SJSA1 (cell line): ENCODE measurements around the gene PRICKLE4. TPM values are rescaled to one million over a fixed set of nuclear protein-coding genes. Genes with fewer than 3 reads are reported as not detected.

Source experiments
- DNase-seq, 2 experiments: peaks; one replicate each; pipeline ENCODE4 v3.0.0-alpha.2; 2015 to 2020; ENCODE audit warnings: low spot score in 2 of 2, low read depth in 1 of 2
- H3K27ac ChIP-seq: fragments of 250-450 bp; sonication (Bioruptor Pico); 2 replicates; pipeline ENCODE4 v1.5.1; 2020; ENCODE audit warnings: mild to moderate bottlenecking, moderate library complexity
- H3K27me3 ChIP-seq: fragments of 250-450 bp; sonication (Bioruptor Pico); replicated peaks from 2 replicates; pipeline ENCODE4 v1.5.1; 2020; ENCODE audit warnings: mild to moderate bottlenecking, moderate library complexity
- H3K36me3 ChIP-seq: fragments of 250-450 bp; sonication (Bioruptor Pico); 2 replicates; pipeline ENCODE4 v1.5.1; 2020; ENCODE audit warnings: mild to moderate bottlenecking
- H3K4me1 ChIP-seq: fragments of 250-450 bp; sonication (Bioruptor Pico); replicated peaks from 2 replicates; pipeline ENCODE4 v1.6.1; 2021; ENCODE audit warnings: mild to moderate bottlenecking
- H3K4me3 ChIP-seq: fragments of 250-450 bp; sonication (Bioruptor Pico); 2 replicates; pipeline ENCODE4 v1.5.1; 2020; ENCODE audit warnings: mild to moderate bottlenecking
- H3K9me3 ChIP-seq: fragments of 250-450 bp; sonication (Bioruptor Pico); replicated peaks from 2 replicates; pipeline ENCODE4 v1.5.1; 2020; ENCODE audit warnings: mild to moderate bottlenecking
- total RNA-seq: library from RNA; depleted of rRNA; stranded (reverse); fragments of >200 nt; shearing (Covaris generic); gene quantifications from 2 replicates; pipeline ENCODE4 v1.2.3, GENCODE V29; 2014

Gene PRICKLE4
- total RNA-seq, 1 experiment from 2014 or later, result not detected

DNA sequence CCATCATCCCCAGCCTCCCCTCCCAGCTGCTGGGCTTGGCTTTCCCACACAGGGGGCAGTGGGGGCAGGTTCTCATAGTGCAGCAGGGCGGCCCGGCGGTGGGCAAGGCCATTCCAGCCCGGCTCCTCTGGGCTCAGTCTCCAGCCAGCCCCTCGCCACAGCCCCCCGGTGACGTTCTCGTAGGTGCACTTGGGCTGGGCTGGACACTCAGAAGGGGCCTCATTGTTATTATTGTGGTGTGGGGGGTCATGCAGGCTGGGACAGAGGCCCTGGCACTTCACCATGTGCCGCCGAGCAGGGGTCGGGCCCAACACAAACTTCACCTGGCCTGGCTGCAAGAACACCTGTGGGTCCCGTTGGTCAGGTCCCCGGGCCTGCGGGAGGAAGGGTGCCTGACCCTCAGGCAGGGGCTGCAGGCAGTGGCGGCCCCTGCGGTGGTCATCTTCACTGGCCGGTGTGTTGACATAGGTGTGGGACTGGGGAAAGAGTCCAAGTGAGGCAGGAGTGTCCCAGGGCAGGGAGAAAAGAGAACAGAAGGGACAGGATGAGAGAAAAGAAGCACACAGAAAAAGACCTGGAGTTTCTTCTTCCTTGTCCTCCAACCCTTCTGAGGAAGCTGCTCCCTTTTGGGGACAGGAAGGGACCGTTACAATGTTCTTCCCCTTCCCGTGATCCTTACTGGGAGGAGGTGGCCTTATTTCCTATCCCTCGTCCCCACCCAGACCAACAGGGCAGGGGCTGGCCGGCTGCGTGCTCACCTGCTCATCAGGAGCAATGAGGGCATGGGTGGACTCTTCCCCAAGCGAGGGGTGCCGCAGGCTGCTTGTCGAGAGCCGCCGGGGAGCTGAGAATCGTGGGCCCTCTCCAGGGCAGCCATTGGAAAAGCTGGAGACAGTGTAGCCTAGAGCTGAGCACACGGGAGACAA, 9.3 kb upstream of the PRICKLE4 start:
- no peaks in the 10 kb centered on the region for H3K9me3 ChIP-seq
- no peak overlapping the region for H3K4me3 ChIP-seq
- H3K27me3 ChIP-seq, result no peaks in the 10 kb centered on the region
- no peak overlapping the region for H3K27ac ChIP-seq
- H3K4me1 ChIP-seq, result no peaks in the 10 kb centered on the region
- peaks cover 35% of the 10 kb centered on the region for H3K36me3 ChIP-seq
- no peak for DNase-seq

GRCh38 chr6:41774841-41775240, 5.7 kb upstream of the PRICKLE4 start:
- no peaks in the 10 kb centered on the region for H3K9me3 ChIP-seq
- peaks cover 35% of the 10 kb centered on the region for H3K36me3 ChIP-seq
- H3K27ac ChIP-seq, result no peak overlapping the region
- no peaks in the 10 kb centered on the region for H3K27me3 ChIP-seq
- 0 out of 2 replicates have a peak, but pooled peaks cover 4% of the 10 kb centered on the region for H3K4me1 ChIP-seq
- no peak for DNase-seq
- H3K4me3 ChIP-seq, result no peak overlapping the region

GRCh38 chr6:41775293-41775882, 5.2 kb upstream of the PRICKLE4 start:
- 0 out of 2 replicates have a peak, but pooled peaks cover 4% of the 10 kb centered on the region for H3K4me1 ChIP-seq
- H3K36me3 ChIP-seq, result peaks cover 35% of the 10 kb centered on the region
- H3K27me3 ChIP-seq, result no peaks in the 10 kb centered on the region
- DNase-seq, result no peak
- no peaks in the 10 kb centered on the region for H3K9me3 ChIP-seq
- H3K27ac ChIP-seq, result no peak overlapping the region
- no peak overlapping the region for H3K4me3 ChIP-seq

GRCh38 chr6:41777551-41778285, 2.9 kb upstream of the PRICKLE4 start:
- Histone ChIP-seq H3K36me3 (peaks cover 20% of the 10 kb centered on the region), H3K9me3 (no peaks in the 10 kb centered on the region), H3K4me1 (peaks cover 8% of the 10 kb centered on the region; the same call in 1 of the 2 replicates), H3K27me3 (0 out of 2 replicates have a peak, but pooled peaks cover 6% of the 10 kb centered on the region), H3K4me3 (no peak overlapping the region), H3K27ac (no peak overlapping the region)
- no peak for DNase-seq

GRCh38 chr6:41778895-41779294, 1.7 kb upstream of the PRICKLE4 start:
- Histone ChIP-seq H3K9me3 (no peaks in the 10 kb centered on the region), H3K27ac (no peak overlapping the region)

GRCh38 chr6:41779336-41779735, 1.2 kb upstream of the PRICKLE4 start:
- Histone ChIP-seq H3K4me1 (peaks cover 8% of the 10 kb centered on the region; the same call in 1 of the 2 replicates), H3K36me3 (peaks cover 10% of the 10 kb centered on the region), H3K4me3 (peak overlapping the region; percentile 47), H3K27ac (no peak overlapping the region), H3K9me3 (no peaks in the 10 kb centered on the region), H3K27me3 (0 out of 2 replicates have a peak, but pooled peaks cover 6% of the 10 kb centered on the region)
- DNase-seq, result no peak

More at GRCh38 chr6:41778895-41779294, 1.7 kb upstream of the PRICKLE4 start:
- no peak for DNase-seq
- Histone ChIP-seq H3K4me3 (peak overlapping the region; percentile 47), H3K27me3 (0 out of 2 replicates have a peak, but pooled peaks cover 6% of the 10 kb centered on the region), H3K36me3 (peaks cover 15% of the 10 kb centered on the region), H3K4me1 (peaks cover 8% of the 10 kb centered on the region; the same call in 1 of the 2 replicates)

DNA sequence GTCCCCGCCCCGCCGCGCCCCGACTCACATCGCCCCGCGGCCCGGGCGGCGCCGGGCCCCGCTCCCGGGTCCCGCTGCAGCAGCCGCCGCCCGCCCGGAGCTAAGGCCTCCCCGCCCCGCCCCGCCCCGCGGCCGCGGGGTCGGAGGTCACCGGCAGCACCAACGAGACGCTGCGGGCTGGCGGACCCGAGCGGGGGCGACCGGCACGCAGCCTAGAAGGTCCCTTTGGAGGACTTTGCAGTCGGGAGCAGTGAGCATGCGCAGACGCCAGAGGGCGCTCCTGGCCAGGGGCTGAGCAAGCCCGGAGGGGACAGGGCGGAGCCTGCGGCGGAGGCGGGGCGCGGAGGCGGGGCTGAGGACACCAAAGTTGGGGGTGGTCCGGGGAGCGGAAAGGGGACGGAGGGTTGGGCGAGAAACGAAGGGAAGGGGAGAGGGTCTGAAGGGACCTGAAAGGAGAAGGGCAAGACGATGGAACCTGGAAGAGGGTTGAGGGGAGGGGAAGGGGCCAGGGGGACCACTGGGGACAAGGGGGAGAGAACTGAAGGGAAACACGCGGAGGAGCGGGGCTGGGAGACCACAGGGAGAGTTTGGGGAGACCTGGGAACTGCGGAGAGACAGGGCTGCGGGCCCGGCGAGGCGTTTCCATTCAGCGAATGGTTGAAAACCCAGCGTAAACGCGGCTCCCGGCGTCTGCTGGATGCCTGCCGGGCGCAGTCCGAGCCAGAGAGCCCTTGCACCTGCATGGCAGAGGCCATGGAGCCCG, 613 bp upstream of the PRICKLE4 start, which contains the start of gene FRS3:
TSS of gene FRS3 (minus strand) at position 113 of the 763 bp plus-strand sequence. CDS start 2,913 bp downstream, outside the sequence.
- Histone ChIP-seq H3K27me3 (0 out of 2 replicates have a peak, but pooled peaks cover 6% of the 10 kb centered on the region), H3K9me3 (no peaks in the 10 kb centered on the region), H3K36me3 (peaks cover 8% of the 10 kb centered on the region), H3K27ac (no peak within 1 kb of the TSS), H3K4me1 (peaks cover 8% of the 10 kb centered on the region; the same call in 1 of the 2 replicates), H3K4me3 (peak within 1 kb of the TSS; percentile 47)
- peak; percentile 85 to 96 for DNase-seq

- DNase-seq, result no peak
- H3K9me3 ChIP-seq, result no peaks in the 10 kb centered on the region
- H3K4me1 ChIP-seq, result peaks cover 15% of the 10 kb centered on the region
- H3K27me3 ChIP-seq, result 0 out of 2 replicates have a peak, but pooled peaks cover 6% of the 10 kb centered on the region
- 0 out of 2 replicates have a peak, but pooled peaks cover 4% of the 10 kb centered on the region for H3K36me3 ChIP-seq
- H3K4me3 ChIP-seq, result no peak overlapping the region
- H3K27ac ChIP-seq, result no peak overlapping the region
Measured at GRCh38 chr6:41781366-41781730, 766 bp downstream of the PRICKLE4 start.

DNA sequence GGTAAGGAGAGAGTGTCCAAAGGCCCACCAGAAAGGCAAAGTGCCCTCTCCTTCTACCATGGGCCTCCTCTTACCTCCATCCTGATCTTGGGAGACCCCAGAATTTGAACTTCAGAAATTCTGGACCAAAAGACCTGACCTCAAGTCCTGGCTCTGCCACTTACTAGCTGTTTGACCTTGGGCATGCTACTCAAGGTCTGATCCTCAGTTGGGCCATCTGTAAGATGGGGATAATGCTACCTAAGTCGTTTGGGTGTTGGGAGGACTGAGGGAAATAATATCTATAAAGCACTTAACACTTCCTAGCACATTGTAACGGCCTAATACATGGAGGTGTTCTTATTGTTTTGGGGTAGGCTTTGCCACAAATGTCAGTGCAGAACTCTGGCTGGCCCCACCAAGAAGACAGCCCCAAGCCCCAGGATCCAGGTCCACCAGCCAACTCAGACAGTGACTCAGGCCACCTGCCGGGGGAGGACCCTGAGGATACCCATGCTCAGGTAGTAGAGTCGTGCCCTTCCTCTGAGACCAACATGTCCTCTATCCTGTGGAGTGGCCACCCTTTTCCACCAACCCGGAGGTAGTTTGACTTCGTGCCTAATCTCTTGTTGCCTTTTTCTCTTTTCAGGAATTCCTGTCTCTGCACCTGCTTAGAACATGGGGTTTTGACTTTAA, 2.7 kb downstream of the PRICKLE4 start:
- Histone ChIP-seq H3K4me3 (no peak overlapping the region), H3K4me1 (peaks cover 16% of the 10 kb centered on the region), H3K27ac (no peak overlapping the region), H3K9me3 (no peaks in the 10 kb centered on the region), H3K36me3 (0 out of 2 replicates have a peak, but pooled peaks cover 4% of the 10 kb centered on the region), H3K27me3 (0 out of 2 replicates have a peak, but pooled peaks cover 6% of the 10 kb centered on the region)
- DNase-seq, result no peak

DNA sequence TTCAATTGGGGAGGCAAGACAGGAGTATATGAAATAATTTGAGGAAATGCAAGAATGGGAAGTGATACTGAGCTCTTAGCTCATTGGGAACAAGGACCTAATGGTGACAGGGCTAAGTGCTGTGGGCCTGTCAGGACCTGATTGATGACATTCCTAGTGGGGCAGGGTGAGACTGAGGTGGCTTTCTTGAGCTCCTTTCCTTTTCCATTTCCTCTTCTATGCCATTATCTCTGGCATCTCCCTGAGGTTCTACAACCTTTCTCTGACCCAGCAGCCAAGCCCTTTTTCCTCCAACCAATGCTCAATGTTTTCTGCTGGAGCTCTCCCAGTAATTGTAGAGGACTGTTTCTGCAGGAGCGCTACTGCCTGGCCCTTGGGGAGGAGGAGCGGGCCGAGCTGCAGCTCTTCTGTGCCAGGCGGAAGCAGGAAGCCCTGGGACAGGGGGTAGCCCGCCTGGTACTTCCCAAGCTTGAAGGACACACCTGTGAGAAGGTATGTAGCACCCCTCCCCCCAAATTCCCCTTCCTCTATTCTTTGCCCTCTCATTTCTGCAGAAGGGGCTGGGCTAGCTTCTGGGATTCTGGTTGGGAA, 4.1 kb downstream of the PRICKLE4 start:
- Histone ChIP-seq H3K27ac (no peak overlapping the region), H3K36me3 (peaks cover 17% of the 10 kb centered on the region)
- no peak for DNase-seq

GRCh38 chr6:41785254-41785653, 4.7 kb downstream of the PRICKLE4 start:
- H3K9me3 ChIP-seq, result no peaks in the 10 kb centered on the region
- peaks cover 22% of the 10 kb centered on the region for H3K36me3 ChIP-seq
- H3K4me1 ChIP-seq, result peaks cover 17% of the 10 kb centered on the region
- no peak for DNase-seq
- no peak overlapping the region for H3K4me3 ChIP-seq
- H3K27ac ChIP-seq, result no peak overlapping the region
- H3K27me3 ChIP-seq, result 0 out of 2 replicates have a peak, but pooled peaks cover 6% of the 10 kb centered on the region

More for the DNA sequence above, 4.1 kb downstream of the PRICKLE4 start:
- no peak overlapping the region for H3K4me3 ChIP-seq
- no peaks in the 10 kb centered on the region for H3K9me3 ChIP-seq
- H3K4me1 ChIP-seq, result peaks cover 17% of the 10 kb centered on the region
- 0 out of 2 replicates have a peak, but pooled peaks cover 6% of the 10 kb centered on the region for H3K27me3 ChIP-seq
